GM19023 (cell line): ENCODE results near the gene INO80.

Source experiments
- ATAC-seq: cut with Tn5 transposase; IDR thresholded peaks from one replicate; pipeline ENCODE4 v1.9.1; 2021; ENCODE audit warnings: mild to moderate bottlenecking, moderate library complexity; ENCODE audit not compliant: unreplicated experiment

The INO80 gene

DNA sequence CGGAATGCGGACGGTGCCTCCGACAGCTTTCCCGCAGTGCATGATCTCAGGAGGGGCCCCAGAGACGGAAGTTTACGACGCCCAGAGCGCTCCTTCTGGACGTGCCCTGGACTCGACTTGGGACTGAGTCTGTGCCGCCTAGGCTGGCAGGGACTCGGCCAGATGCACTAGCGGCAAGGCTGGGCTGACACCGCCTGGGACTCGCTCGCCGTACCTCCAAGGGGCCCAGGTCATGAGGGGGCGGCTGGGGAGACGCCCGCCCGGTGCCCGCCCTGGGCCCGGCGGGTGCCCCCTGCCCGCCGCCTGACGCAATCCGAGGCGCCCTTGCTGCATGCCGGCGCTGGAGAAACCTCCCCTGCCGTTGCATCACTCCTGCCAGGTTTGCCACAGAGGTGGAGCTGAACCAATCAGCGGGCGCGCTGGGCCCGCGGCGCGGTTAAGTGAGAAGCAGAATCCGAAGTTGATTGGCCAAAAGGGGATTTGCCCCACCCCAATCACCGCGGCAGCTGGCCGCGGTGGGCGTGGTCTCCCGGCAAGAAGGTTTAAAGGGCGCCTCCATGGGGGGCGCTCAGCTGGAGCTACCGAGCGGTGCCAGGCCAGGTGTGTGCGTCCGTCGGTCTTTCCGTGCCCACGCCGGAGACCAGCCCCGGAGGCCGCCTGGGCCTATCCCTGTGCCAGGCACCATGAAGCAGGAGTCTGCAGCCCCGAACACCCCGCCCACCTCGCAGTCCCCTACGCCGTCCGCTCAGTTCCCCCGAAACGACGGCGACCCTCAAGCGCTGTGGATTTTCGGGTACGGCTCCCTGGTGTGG is 163.0 kb downstream of the INO80 start, which contains the start of gene CHAC1:
Gene CHAC1, plus strand, starts transcription at position 571 of the 812 bp plus-strand sequence. Its CDS starts 113 bp downstream, at position 684.
- ATAC-seq = peak; percentile 93

- no peak for ATAC-seq
These were observed 163.7 kb downstream of the INO80 start for GRCh38 chr15:40952301-40952900.

- no peak for ATAC-seq
These were observed 164.3 kb downstream of the INO80 start for GRCh38 chr15:40951764-40952163.

DNA sequence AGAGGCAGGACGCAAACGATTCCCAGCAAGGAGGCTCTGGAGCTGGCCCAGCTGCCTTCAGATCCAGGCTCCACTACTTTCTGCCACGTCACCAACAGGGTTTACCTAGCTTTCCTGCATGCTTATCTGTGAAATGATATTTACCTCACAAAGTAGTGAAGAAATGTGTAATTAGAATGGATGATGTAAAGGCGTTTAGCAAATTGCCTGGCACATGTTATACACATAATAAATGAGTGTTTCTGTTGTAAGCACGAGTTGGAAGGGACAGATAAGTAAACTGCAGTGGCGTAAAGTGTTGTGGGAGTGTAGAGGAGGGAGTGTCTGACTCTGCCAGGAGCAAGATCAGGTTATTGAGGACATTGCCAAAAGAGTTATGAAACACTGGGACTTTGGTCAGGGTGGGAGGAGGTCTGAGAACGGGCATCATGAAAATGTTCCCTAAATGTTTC is 166.3 kb downstream of the INO80 start:
- no peak for ATAC-seq

DNA sequence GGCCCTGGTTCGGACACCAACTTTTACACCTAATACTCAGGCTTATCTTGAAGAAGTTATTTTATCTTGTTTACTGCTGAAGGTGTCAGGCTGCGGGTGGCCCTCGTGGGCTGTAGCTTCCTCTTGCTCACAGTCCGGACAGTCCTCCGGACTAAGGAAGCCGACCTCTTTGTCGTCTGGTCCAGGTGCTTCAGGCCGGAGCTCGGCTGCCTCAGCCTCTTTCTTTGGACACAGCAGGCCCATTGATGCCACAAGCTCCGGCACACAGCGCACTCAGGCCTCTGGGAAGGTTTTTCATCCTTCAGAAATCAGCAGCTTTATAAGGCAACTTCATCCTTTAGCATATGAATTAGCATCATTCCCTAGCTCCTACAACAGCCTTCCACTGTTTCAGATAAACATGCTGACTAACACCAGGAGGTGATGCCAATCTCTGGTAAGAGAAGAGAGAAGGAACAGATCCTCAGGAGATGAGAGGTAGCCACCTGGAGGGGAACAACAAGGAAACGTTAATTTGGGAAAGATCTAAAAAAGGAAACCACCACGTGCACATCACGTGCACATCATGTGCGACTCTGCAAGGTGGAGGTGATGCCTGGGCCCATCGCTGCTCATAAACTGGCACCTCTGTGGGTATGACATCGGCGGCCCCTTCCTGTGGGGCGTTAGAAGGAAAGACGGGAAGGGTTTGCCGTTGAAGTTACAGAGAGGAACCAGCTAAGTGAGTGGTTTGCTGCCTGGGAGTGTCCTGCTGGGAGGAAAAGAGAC is 167.2 kb downstream of the INO80 start:
- ATAC-seq = no peak

DNA sequence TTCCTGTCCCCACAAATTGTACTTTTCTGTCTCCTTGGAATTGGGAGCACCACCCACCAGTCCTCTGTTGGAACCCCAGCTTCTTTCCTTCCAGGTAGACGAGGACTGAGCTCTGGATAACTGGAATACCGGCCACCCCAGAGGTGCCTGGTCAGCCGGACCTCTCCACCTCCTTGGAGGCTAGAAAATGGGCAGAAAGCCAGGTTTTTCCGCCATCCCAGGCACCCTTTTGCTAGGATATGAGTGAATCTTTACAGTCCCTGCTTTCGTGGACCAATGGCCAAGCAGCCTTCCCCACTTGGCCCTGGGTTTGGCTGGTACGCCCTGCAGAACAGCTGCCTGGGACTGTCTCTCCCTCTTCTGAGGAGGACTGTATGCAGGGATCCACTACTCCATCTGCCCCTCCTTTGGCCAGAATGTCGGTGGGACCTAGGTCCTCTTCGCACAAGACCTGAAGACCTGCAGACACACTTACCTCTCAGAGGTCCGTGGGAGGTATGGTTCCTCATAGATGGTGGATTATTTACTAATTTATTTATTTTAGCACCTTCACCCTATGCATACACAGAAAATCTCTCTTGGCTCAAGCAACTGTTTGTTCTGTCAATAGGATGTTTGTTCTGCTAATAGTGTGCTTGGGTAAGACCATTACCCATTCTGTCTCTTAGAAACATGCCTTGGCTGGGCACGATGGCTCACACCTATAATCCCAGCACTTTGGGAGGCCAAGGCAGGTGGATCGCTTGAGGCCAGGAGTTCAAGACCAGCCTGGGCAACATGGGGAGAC is 171.4 kb downstream of the INO80 start:
- no peak for ATAC-seq

- no peak for ATAC-seq
These were observed 172.2 kb downstream of the INO80 start for GRCh38 chr15:40943764-40944365.

DNA sequence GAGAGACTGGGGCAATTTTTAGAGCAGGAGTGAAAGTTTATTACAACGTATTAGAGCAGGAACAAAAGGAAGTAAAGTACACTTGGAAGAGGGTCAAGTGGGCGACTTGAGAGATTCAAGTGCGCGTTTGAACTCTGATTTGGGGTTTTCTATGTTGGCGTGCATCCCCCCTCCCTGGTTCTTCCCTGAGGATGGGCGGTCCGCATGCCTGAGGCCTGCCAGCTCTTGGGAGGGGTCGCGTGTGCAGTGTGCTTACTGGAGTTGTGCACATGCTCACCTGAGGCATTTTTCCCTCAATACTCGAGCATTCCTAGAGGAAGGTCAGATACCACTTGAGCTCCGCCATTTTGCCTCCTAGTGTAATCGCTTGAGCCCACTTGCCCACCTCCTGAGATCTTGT is 173.2 kb downstream of the INO80 start:
- ATAC-seq = no peak

DNA sequence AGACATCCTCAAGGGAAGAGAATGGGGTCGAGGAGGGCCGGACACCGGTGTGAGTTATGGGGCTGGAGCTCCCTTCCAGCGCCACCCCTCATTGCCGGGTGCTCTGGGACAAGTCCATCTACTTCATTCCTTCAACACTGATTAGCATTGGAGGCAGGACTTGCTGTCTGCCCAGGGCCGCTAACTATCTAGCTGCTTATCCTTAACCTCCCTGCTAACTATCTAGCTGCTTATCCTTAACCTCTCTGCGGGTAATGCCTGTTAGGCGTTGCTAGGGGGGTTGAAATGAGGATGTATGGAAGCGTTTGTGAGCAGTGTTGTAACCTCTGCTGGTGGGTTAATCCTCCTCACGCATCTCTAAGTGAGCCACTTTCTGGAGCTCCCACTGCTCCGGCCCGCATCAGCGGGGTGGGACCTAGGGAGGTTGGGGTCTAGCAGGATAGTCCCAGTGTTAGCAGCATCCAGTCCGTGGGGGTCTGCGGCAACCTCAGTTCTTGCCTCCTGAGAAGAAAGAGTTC is 173.7 kb downstream of the INO80 start:
- no peak for ATAC-seq

GRCh38 chr15:40941528-40942336 is 174.3 kb downstream of the INO80 start:
- ATAC-seq = peak; percentile 69

DNA sequence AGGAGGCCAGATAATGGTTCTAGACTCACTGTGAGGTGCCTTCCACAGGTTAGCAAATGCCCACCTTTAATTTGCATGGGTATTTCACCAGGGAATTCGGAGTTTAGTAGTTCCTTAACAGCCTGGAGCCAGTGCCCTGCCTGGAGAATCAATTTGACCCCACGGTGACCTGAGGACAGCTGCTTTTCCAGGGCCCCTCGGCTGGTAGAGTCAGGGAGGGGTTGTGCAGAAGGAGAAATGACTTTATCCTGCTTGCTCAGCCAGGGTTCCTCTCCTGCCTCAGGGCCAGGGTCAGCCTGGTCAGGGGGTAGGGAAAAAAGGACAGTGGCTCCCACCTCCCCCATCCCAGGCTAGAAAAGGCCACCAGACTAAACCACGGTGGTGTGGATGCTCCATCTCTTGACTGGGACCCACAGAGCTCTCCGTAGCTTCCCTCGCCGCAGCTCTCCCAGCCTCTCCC is 175.0 kb downstream of the INO80 start:
- ATAC-seq = no peak

GRCh38 chr15:40940296-40940801 is 175.7 kb downstream of the INO80 start:
- no peak for ATAC-seq

- ATAC-seq = no peak
These were observed 177.6 kb downstream of the INO80 start for GRCh38 chr15:40938536-40938870.

DNA sequence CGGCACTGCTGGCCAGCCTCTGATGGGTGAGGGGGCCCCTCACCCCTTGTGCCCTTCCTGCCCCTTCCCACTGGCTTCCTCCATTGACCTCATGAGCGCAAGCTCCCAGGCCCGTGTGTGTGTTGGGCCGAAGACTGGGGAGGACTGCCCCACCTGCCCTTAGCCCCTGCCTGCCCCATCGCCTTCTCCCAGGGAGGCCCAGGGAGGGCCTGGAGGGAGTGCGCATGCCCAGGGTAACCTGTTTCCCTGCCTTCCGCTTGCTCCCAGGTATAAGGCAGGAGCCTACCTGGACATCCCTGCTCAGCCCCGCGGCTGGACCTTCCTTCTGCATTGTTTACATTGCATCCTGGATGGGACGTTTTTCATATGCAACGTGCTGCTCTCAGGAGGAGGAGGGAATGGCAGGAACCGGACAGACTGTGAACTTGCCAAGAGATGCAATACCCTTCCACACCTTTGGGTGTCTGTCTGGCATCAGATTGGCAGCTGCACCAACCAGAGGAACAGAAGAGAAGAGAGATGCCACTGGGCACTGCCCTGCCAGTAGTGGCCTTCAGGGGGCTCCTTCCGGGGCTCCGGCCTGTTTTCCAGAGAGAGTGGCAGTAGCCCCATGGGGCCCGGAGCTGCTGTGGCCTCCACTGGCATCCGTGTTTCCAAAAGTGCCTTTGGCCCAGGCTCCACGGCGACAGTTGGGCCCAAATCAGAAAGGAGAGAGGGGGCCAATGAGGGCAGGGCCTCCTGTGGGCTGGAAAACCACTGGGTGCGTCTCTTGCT is 178.1 kb downstream of the INO80 start:
- ATAC-seq = no peak

DNA sequence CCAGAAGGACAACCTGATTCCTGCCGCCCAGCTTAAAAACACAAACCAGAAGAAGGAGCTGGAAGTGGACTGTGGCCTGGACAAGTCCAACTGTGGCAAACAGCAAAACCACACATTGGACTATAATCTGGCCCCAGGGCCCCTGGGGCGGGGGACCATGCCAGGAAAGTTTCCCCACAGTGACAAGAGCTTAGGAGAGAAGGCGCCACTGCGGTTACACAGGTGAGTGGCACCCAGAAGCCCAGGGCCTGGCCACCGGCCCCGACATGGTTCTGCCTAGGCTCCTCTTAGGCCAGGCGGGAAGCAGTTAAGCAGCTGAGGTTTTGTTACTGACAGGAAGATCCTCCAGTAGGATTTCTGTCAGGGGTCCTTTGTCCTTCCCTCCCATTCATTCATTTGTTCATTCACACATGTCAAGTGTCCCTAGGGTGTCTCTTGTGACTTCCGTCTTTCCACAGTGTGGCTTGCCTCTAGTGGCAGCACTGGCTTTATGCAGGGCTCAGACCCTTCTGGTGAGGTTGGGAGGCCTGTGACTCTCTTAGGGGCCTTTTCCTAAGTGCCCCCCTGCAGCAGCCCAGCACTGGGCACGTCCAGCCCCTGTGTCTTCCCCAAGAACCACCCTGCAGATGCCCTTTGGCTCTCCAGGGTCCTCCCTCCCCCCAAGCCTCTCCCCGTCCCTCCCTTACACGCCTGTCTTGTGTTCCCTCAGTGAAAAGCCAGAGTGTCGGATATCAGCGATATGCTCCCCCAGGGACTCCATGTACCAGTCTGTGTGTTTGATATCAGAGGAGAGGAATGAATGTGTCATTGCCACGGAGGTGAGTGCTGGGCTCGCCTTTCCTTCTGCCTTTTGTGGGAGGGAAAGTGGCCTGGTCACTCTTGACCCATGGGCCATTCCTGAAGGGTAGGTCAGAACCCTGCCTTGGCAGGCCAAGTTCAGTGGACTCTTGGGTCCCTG is 179.1 kb downstream of the INO80 start:
- ATAC-seq = no peak

DNA sequence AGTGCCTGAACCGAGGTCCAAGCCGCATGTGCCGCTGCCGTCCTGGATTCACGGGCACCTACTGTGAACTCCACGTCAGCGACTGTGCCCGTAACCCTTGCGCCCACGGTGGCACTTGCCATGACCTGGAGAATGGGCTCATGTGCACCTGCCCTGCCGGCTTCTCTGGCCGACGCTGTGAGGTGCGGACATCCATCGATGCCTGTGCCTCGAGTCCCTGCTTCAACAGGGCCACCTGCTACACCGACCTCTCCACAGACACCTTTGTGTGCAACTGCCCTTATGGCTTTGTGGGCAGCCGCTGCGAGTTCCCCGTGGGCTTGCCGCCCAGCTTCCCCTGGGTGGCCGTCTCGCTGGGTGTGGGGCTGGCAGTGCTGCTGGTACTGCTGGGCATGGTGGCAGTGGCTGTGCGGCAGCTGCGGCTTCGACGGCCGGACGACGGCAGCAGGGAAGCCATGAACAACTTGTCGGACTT is 179.8 kb downstream of the INO80 start:
- ATAC-seq = no peak

- no peak for ATAC-seq
These were observed 181.6 kb downstream of the INO80 start for GRCh38 chr15:40934457-40934856.
